Measurements from ENCODE around the gene TMUB2. TPM values are rescaled to one million over a fixed set of nuclear protein-coding genes. Genes with fewer than 3 reads are reported as not detected.

The TMUB2 gene
- total RNA-seq, 1 experiment from 2014 or later = 31.1 TPM

DNA sequence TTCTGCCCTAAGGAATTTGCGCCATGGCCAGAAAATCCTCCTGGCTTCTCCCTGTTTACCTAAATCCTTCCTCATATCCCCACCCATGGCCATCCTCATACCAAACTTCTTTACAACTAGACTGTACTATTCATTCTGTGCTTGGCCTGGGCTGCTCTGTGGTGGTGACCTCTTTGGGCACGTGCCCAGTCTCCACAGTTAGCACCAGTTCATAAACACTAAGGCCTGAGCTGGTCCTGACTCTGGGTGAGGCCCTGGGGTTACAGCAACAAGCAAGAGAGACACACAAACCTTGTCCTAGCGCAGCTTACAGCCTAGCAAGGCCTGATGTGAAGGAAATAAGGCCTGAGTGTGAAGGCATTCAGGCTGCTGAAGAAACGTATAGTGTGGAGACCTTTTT is 16.0 kb downstream of the TMUB2 start:
- DNase-seq (ENCODE audit: low read depth) = no peak

DNA sequence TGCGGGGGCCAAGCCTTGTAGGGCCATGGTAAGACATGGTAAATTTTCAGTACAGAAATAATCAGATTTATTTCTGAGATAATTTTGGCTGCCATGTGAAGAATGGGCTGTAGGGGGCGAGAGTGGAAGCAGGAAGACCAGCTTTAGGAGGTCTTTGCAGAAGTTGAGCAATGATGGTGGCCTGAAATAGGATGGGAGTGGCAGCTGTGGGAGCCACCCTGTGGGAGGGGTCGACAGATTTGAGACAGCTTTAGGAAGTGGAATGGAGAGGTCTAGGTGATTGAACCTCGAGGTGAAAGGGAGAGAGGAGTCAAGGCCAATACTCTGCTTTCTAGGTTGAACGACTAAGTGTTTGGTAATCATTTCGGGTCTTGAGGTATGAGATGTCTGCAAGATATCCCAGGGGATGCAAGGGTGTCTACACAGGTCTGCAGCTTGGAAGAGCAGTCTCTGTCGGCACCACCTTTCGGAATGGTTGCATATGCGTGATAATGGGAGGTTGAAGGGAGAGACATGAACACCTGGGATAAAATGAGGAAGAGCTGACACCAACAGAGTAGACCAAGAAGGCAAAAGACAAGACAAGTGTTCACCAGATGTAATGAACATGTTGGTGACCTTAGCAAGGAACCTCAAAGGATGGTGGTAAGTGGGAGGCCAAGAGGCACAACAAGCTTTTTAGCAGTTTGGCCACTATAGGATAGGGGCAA is 17.1 kb downstream of the TMUB2 start:
- peak; percentile 70 for DNase-seq (ENCODE audit: low read depth)

DNA sequence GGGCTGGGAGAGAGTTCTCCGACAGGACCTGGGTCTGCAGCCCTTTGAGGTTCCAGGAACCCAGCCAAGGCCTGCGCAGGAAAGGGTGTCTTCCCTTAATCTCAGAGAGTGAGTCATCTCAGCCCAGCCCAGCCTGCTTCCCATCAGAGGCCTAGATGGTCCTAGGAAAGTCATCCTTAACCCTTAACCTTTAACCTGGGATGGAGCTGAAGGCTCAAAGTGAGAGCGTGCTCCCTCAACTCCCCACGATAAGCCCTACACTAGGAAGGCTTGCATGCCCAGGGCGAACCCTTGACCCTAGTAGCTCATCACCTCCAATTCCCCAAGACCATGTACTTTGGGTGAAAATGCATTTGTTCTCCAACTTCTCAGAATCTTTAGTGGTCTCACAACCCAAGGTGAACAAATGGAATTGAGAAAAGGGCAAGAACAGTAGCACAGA is 17.7 kb downstream of the TMUB2 start:
- DNase-seq (ENCODE audit: low read depth) = peak; percentile 62

DNA sequence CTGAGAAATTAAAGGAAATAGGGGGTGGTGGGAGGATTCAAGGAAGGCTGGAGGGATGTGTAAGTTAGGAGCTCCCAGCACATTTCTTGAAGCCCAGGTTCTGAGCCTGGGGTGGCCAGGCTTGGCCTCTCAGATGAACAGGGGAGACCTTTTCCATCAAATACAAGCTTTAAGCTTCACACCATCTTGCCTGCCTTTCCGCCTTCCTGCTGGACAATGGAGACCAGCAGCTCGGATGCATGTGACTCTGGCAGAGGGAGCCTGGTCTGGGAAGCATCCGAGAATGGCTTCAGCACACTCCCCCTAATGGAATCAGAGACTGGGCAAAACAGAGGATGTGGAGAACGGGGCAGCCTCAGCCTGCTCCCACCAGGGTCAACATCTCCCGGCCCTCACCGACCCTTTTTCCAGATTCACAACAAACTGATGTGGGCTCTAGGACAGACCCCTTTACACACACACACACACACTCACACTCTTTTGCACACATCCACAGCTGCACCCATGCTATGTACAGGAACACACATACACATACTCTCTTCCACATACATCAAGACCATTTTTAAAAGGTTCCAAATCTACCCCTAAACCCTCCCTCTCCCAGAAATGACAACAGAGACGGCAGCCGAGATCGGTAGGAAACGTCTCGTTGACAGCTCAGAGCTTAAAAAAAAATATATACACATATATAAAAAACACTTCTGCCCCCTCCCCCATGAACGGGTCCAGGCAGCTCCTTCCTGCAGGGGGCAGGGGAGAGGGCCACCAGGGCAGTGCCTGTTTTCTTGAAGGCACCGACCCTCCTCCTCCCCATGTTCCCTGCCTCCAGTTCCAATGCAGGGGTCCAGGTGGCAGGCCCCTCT is 19.4 kb downstream of the TMUB2 start:
- no peak for DNase-seq (ENCODE audit: low read depth)

DNA sequence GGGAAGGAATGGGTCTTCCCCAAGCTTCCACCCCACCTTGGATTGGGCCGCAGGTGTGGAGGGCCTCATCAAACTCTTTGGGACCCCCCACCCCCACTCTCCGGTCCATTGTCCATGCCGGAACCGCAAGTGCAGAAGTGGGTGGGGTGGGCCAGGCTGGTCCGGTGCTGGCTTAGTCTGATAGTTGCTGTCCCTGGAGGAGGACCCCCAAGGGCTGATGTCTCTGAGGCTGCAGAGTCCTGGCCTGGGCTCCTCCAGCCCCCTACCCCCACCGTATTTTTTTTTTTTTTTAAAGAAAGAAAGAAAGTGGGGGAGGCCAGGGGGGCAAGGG is 20.0 kb downstream of the TMUB2 start:
- DNase-seq (ENCODE audit: low read depth) = no peak

DNA sequence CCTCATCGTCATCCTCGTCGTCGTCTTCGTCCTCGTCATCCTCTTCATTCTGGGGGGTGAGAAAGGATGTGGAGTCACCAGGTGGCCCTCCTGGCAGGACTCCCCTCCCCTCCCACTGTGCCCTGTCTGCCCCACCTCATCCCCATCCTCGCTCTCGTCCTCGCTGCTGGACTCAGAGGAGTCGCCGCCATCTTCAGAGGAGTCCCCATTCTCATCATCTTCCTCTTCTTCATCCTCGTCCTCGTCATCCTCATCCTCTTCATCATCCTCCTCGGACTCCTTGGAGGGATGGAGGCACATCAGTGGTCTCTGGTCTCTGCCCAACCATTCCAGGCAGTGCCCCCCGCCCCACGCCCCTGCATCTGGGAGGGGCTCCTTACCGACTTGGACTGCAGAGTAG is 20.5 kb downstream of the TMUB2 start:
- no peak for DNase-seq (ENCODE audit: low read depth)

DNA sequence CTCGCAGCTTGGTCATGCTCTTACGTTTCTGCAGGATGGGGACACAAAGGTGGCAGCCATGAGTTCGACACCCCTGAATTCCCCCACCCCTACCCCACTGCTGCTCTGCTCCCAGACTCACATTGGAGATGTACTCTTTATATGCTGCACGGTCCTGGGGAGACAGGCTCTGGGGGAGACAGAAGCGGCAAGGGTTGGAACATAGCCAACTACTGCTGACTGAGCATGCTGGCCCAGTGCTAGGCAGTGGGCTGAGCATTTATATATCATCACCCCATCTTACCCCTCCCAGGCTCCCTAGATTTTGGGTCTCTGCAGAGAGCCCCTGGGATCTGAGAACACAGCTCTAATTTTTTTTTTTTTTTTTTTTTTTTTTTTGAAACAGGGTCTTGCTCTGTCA is 21.0 kb downstream of the TMUB2 start:
- DNase-seq (ENCODE audit: low read depth) = no peak

DNA sequence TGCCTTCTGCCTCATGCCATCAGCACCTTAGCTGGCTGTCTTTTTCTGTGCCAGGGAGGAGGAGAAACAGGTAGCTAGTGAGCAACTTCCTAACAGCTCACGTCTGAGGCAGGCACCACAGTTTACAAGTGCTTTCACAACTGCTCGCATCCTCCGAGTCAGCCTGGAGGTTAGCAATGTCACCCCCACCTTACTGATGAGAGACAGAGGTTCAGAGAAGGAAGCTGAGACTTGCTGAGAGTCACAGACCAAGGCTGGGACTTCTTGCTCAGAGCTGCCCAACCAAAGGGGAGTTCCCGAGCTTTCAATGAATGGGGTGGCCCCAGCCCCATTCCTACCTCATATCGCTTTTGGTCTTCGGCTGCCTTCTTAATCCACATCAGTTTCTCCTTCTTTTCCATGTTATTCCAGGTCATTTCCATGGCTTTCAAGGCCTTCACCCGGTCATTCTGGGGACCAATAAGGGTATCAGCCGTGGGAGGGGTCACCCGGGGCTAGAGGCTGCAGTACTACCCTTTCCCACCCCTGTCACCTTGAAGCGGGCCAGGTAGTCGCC is 23.1 kb downstream of the TMUB2 start:
- no peak for DNase-seq (ENCODE audit: low read depth)

DNA sequence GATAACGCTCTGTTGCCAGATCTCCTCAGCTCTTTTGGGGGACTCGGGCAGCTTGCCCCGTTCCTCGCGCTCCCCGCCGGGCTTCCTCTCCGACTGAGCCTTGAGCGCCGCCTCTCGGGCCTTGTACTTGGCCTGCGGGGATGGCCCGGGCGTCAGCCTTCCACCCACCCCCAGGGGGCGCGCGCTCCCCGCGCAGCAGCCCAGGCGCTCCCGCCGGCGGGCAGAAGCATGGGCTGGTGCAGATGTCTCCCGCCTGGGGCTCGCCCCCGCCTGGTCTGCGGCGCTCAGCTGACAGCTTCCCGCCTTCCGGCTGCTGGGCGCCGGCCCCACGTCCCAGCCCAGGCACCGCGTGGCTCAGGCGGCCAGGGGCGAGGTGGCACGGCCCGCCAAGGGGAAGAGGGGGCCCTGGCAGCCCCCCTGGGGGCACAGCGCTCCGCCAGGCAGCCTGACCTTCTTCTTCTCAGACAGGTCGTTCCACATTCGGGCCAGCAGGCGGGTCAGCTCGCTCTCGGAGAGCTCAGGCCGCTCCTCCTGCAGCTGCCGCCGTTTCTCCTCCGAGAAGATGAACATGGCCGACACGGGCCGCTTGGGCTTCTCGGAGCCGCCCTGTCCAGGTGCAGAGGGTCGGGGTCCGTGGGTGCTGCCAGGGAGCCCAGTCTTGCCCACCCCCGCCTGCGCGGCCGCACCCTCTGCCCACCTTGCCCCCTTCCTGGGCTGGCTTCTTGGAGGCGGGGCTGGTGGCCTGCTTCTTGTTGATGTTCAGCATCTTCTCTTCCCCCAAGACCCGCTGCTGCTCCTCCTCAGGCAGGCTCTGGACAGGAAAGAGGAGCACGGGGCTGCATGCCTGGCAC is 23.8 kb downstream of the TMUB2 start:
- peak; percentile 81 for DNase-seq (ENCODE audit: low read depth)

DNA sequence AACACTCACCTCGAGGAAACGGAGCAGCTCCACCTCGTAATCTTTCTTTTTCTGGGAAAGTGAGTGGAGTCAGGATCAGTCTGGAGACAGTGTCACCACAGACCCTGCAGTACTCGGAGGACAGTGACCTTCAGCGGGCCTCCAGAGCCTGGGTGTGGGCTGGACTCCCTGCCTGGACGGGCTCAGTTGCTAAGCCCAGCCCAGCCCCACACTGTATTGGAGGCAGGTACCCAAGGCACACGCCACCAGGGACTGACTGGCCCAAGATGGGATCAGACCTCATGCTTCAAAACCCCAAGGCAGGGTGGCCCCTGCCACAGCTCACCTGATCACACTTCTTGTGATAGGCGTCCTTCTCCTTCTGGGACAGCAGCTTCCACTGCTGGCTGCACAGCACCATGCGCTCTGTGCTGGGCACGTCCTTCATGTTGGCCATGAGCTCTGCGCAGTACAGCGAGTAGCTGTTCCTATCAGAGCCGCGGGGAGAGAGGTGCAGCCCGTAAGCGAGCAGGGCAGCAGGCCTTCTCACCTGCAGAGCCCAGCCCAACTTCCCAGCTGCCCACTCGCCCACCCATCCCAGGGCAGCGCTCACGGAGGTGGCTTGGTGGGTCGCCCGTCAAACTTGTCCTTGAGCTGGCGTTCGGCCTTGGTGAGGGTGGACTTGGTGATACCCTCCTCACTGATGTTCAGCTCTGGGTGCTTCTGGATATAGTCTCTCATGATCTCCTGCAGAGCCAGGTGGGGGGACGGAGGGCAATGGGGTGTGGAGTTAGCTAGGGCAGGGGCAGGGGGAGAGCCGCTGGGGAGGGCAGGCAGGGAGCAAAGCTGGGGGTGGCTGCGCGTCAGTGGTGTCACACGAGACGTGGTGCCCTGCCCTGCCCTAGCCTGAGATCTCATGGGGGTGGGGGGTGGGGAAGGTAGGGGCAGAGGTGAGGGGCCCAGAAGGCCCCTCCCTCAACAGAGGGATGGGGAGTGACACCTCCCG is 24.8 kb downstream of the TMUB2 start:
- no peak for DNase-seq (ENCODE audit: low read depth)

DNA sequence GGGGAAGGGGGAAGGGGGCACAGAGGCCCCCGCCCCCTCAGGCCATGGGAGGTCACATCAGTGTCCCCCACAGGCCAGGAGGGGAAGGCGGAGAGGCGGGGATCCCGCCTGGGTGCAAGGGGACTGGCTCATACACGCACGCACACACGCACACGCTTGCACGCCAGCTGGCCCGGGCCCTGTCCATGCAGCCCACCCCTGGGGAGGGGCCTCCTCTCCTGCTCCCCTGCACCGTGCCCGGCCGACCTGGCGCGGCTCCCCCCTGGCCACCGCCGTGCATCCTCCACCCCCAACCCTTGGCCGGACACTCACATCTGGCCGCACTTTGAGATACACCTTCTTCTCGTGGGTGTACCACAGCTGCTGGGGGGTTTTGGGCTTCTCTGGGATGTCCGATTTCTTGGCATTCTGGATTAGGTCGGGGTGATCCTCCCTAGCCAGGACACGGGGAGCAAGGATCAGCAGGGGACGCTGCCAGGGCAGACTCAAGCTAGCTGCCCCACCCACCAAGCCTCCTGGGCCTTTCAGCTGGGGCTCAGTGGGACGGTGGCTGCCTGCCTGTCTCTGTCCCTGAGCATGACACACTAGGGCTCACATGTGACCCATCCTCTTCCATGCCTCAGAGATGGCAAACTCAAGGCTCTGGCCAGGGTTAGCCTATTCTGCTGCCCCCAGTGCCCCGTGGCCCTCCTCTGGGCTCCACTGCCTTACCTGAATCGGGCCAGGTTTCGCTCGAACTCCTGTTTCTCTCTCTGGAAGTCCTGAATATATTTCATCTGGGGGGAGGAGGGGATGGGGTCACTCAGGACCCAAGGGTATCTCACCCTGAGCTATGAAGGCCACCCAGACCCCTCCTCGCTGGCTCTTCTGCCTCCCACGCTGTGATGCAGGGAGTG is 26.0 kb downstream of the TMUB2 start:
- DNase-seq (ENCODE audit: low read depth) = no peak

DNA sequence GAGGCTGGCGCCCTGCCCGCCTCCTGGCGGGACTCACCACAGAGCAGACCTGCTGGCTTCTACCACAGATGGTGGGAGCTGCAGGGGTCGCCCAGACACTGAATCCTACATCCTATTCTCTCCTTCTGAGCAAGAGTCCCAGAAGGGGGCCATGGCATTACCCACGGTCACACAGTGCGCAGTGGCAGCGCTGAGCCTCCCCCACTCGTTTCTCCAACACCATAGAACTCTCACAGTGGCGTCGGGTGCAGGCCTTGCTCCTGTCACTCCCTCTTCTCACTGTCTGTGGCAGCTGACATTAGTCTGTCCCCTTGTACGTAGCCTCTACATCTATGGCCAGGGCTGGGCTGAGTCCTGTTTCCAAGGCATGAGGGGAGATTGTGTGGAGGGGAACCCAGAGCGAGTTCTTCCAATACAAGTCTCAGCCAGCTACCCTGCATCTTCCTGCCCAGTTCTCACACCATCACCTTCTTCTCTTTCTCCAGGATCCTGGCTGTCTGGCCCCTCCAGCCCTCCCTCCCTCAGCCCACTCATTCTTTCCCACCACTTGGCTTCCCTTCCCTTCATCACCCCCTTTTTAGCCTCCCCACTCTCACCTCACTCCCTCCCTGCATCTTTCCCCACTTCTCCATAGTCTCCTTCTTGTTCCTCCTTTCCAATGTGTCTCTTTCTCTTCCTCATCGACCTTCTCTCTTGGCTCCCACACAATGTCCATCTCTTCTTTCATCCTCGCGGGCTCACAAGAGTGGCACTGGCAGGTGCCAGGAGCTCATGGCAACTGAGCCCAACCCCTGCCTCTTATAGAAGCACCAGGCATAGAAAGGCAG is 26.8 kb downstream of the TMUB2 start:
- DNase-seq (ENCODE audit: low read depth) = no peak

DNA sequence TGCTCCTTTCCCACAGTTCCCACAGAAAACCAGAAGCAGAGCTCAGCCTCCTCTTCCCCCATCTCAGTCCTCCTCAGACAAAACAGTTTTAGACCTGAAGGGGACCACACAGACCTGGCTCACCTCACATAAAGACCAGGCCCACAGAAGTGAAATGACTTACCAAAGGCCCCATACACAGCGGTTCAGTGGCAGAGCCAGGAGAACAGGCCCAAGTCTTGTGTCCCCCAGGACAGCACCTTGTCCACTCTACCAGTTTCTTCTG is 27.4 kb downstream of the TMUB2 start:
- DNase-seq (ENCODE audit: low read depth) = no peak

DNA sequence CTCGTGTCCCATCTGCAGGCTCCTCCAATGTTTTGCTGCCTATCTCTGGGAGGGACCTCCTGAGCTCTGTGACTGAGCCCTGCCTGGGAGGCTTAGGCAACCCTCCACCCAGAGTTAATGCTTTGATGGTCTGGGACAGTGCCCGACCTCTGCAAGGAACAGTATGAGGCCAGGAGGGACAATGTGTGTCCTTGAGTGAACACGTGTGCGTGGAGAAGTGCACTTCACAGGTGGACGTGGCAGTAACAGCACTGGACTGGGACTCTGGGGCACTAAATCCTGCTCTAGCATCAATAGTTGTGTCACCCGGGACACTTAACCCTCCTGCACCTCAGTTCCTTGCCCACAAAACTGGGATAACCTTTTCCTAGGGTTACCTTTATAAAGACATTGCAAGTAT is 28.1 kb downstream of the TMUB2 start:
- DNase-seq (ENCODE audit: low read depth) = no peak

DNA sequence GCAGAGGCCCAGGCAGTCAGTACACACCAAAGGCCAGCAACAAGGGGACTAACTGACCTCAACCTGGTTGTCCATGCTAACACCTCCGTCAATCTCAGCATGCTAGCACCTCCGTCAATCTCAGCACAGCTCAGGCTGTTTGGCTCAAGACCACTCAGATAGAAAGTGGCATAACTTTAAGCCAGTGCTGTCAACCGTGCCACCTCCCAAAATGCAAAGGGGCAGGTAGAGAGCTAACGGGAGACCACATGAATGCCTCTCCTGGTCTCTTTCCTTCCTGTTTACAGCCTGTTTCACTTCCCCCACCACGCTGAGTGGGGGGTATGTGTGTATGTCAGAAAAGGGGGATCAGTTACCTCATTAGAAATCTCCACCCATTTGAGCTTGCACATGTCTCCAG is 29.4 kb downstream of the TMUB2 start:
- DNase-seq (ENCODE audit: low read depth) = no peak

DNA sequence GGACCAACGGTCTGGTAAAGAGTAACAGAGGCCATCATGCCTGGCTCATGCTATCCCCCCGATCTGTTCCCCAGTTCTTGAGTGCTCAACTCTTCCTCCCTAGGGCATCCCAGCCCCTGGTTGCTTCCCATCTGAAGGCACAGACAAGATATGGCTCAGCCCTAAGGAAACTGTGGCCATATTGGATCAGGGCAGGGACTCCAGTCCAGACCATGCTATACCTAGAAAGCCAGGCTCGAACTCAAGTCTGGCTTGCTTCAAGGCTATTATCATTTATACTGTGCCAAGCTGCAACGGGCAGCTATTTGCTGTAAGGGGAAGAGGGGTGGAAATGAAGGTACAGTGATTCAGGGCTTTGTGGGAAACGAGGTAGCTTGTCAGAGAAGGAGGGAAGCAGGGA is 29.9 kb downstream of the TMUB2 start:
- no peak for DNase-seq (ENCODE audit: low read depth)

DNA sequence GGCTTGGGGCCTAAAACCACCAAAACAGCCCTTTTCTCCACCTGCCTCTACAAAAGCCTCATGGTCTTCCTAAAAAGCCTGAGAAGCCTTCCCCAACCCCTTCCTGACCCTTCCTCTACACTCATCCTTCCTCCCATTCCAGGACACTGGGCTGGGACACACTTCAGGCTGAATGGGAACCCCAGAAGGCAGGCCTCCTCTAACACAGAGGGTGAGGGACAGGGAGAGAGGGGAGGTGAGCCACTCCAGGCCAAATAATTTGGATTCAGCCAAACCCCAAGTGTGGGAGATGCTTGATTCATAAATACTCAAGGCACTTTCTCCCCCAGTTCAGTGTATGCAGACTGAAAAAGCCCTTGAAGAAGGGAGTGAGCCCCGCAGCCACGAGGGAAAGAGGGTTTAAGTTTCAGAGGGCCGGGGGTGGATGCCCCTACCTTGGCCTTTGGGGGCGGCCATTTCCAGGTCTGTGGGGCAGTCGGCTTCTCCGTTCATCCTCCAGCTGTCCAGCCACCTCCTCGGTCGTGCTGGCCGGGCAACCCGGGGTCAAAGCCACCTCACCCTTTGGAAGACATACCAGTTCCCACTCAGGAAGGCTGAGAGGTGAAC is 31.1 kb downstream of the TMUB2 start:
- DNase-seq (ENCODE audit: low read depth) = no peak

DNA sequence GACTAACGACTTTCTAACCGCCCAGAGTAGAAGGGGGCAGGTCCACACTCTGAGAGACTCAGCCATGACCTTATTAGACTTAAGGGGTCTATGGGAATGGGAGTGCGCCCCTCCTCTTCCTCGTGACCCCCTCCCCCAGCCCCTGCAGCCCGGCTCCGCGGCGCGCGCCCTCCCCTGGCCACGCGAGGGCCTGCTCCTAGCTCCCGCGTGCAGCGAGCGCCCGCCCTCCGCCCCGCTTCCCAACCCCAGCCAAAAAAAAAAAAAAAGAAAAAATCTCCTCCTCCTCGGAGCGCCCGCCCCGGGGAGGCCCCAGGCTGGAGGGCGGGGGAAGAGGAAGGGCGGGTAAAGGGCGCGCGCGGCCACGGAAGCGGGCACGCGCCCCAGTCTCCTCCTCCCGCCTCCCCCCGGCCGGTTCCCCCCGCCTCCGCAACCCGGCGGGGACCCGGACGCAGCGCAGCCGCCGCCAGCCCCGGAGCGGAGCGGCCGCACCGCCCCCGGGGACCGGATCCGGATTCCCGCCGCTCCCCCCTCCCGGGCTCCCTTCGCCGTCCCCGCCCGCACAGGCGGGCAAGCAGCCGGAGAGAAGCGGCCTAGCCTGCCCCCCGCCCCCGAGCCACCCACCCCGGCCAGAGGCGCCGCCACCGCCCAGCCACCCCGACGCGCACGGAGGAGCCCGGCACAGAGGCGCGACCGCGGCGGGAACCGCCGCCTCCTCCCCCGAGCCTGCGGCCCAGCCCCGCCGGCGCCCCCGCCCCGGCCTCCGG is 31.8 kb downstream of the TMUB2 start:
- DNase-seq (ENCODE audit: low read depth) = peak; percentile 90

Data from LHCN-M2 (cell line).